ENCODE data around the gene MYH4.

- TF ChIP-seq CTCF (IDR thresholded peaks at IDR 0.05; ENCODE audit: insufficient read depth, low read depth, low read length) = no peak
- no peak for TF ChIP-seq EZH2 (IDR thresholded peaks at IDR 0.05; ENCODE audit: insufficient read depth, low read length)
Observed at GRCh38 chr17:10429421-10430045, 39.8 kb downstream of the MYH4 start.

Measured in astrocyte (in vitro differentiated cells and primary cell).